NOMO-1 treated with DMSO at 0.1 percent for 48 hours (cell line): ENCODE results near the gene SCFD2.

Experiments
- DNase-seq: peaks from one replicate; lab custom pipeline; 2025; ENCODE audit not compliant: unreplicated experiment; lab: John Stamatoyannopoulos, UW

The SCFD2 gene

GRCh38 chr4:52894443-52894842 is 471.4 kb downstream of the SCFD2 start:
- no peak for DNase-seq

GRCh38 chr4:52892880-52893279 is 473.0 kb downstream of the SCFD2 start:
- no peak for DNase-seq

GRCh38 chr4:52891743-52892142 is 474.1 kb downstream of the SCFD2 start:
- DNase-seq: no peak

GRCh38 chr4:52890521-52890791 is 475.4 kb downstream of the SCFD2 start:
- no peak for DNase-seq

DNA sequence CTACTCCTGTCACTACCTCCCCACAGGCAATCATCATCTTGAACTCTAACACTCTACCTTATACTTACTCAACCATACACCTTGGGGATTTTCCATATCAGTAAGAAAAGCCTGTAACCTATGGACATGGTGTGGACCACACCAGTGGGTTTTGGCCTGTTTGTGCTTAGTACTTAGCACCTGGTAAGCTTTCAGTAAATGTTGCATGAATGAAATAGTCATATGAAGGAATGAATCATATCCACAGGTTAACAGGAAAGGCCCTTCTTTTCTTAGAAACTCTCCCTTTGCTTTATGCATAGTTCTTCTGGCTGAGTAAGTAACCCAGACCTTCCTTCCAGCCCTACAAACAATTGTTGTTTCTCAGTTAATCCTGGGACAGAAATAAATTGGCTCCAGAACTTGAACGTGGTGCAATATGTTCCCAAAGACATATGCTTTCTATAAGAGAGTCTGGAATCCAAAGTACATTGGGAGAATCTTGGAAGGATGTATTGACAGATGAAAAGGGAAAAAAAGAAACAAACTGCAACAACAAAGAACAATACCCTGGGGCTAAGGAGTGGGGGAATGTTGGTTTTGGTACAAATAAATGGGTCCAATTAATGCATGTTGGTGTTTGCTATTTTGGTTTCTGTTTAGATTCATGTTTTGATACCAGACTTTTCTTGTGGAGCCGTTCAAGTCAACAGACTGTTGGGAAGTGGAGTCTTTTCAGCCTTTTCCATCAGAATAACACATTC is 475.9 kb downstream of the SCFD2 start:
- no peak for DNase-seq

- no peak for DNase-seq
These were observed 476.5 kb downstream of the SCFD2 start for GRCh38 chr4:52889354-52889753.

GRCh38 chr4:52884994-52885393 is 480.9 kb downstream of the SCFD2 start:
- DNase-seq: no peak

GRCh38 chr4:52883707-52884669 is 481.9 kb downstream of the SCFD2 start:
- DNase-seq: no peak

GRCh38 chr4:52883183-52883621 is 482.7 kb downstream of the SCFD2 start:
- no peak for DNase-seq

DNA sequence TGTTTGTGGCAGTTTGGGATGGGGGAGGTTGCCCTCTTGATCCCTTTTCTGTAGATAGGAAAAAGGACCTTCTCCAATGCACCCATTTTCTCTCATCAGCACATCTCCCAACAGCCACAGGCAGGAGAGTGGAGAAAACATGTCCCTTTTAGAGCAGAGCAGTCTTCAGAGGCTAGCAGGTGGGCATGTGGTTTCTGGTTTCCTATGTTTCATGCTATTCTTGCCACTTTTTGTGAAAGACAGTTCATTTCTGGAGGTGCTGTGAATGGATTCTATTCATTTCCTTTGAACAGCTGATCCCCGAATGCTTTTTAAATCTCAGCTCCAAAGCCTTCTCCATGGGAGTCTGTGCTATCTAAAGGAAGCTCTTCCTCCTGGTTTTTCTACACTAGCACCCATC is 484.9 kb downstream of the SCFD2 start:
- no peak for DNase-seq

DNA sequence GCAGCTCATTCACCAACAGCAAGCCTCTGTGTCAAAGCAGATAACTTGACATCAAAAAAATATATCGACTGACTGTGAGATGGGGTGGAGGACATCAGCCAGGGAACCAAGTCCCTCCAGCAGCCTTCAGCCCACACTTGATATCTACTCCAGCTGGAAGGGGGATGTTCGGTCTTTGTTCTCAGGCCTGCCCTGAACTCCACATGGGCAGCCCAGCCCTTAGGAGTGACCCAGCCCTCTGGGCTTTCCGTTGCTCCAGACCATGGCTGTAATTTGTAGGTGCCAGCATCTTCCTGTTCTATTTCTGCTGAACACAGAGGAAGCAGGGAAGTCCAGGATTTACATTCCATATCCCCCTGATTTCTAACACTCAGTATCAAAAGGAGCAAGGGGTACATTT is 486.4 kb downstream of the SCFD2 start:
- no peak for DNase-seq

DNA sequence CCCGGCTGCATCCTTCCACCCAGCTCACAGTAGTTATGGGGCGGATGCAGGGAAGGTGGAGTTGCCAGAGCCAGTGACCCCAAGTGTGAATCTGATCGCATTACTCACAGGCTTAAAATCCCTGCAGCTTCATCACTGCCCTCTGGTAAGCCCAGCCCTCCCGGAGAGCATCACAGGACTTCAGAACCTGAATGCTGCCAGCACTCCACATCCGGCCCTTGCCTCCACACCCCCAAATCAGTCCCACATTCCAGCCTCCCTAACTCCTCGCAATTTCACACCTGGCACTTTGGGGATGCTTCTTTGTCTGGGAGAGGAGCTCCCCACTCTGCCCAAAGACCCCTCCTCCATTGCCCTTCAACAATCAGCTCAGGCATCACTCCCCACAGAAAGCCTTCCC is 488.2 kb downstream of the SCFD2 start:
- DNase-seq: no peak

GRCh38 chr4:52877036-52877435 is 488.8 kb downstream of the SCFD2 start:
- DNase-seq: no peak

- DNase-seq: no peak
These were observed 489.8 kb downstream of the SCFD2 start for GRCh38 chr4:52876069-52876468.

GRCh38 chr4:52874948-52875347 is 490.9 kb downstream of the SCFD2 start:
- DNase-seq: no peak

DNA sequence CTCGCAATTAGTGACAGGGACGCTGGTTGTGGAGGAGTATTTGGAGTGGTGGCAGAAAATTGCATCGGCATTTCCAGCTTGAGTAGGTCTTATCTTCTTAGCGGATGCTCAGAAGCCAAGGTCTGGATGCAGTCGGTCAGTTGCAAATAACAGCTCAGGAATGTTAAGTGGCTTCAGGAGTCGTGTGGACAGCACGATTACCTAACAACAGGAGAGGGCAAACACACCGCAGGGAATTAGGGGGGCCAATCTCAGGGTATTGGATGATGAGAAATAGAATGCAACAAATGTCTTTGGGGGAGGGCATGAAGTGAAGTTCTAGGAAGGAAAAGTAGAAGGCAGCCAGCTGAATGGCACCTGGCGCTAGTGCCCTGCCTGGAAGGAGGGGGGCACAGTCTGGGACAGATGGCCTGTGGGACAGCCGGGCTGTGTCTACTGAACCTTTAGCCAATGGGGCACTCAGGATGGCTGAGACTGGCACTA is 492.0 kb downstream of the SCFD2 start:
- DNase-seq: no peak

DNA sequence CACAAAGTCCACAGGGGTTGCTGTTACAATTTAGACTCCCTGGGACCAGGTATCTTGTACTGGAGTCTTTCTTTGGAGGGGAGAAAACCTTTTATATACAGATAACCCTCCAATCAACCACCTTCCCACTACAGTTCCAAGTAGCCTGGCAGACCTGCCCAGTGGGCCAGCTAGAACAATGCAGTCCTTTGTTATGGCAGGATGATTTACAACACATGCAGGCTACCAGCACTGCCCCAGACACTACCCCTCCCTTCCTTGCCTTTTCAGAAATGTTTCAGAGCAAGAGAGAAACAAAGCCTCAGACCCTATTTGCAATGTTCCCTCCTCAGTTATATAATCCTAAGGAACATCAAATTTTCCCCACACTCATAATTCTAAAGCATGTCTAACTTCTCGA is 492.7 kb downstream of the SCFD2 start:
- no peak for DNase-seq

GRCh38 chr4:52870225-52870624 is 495.6 kb downstream of the SCFD2 start:
- no peak for DNase-seq

DNA sequence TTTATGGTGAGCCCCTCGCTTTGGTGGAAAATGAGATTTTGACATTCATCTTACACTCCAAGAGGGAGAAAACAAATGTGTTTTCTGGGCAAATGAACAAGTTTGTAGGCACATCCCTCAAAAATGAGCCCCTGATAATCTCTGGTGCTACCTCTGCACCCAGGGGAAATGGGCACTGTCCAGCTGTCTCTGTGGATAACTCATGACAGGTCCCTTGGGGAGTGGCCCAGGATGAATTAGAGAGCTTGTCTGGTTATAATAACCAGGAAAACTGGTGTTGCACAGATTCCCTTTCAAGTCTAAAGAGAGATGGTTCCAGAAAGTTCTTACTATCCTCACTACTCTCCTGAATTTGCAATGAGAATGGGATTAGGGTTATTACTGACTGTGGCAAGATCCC is 496.2 kb downstream of the SCFD2 start:
- no peak for DNase-seq

GRCh38 chr4:52869196-52869595 is 496.7 kb downstream of the SCFD2 start:
- DNase-seq: no peak

DNA sequence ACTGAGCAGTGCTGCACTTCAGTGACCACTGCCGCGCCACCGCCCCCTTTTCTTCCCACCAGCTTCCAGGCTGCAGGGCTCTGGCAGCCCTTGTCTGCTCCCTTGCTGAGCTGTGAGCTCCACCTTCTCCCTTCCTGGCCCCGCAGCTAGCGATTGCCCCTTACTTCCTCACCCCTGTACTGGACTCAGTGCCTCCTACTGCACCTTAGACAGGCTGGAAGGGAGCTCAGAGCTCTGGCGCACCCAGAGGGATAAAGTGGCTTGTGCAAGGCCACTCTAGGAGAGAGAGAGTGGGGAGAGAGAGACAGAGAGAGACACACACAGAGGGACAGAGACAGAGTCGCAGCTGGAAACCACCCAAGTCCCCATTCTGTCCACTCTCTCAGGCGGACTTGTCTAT is 497.7 kb downstream of the SCFD2 start:
- no peak for DNase-seq

DNA sequence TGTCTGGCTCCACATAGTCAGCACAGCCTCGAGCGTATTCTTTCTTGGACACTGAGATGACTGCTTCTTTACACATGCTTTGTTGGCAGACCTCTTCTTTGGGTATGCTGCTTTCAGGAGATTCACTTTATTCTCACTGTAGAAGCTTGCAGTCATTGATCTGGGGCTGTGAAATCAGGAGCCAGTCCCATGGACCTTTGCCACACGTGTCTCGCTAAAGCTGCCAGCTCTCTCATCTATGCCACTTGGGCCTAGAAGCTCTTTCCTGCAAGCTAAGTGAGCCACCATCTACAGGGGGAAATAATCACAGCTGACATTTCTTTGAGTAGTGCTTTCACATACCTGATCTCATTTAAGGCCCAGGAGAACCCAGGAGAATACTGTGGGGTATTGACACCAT is 498.7 kb downstream of the SCFD2 start:
- no peak for DNase-seq
